GM15510 (cell line): ENCODE measurements around the gene KCTD14.

Source experiments
- POLR2A ChIP-seq: IDR thresholded peaks from 3 replicates; pipeline ENCODE4 v1.6.1; 2011; ENCODE audit warnings: borderline replicate concordance; ENCODE audit not compliant: insufficient read length; ENCODE audit errors: extremely low read depth

Gene KCTD14

DNA sequence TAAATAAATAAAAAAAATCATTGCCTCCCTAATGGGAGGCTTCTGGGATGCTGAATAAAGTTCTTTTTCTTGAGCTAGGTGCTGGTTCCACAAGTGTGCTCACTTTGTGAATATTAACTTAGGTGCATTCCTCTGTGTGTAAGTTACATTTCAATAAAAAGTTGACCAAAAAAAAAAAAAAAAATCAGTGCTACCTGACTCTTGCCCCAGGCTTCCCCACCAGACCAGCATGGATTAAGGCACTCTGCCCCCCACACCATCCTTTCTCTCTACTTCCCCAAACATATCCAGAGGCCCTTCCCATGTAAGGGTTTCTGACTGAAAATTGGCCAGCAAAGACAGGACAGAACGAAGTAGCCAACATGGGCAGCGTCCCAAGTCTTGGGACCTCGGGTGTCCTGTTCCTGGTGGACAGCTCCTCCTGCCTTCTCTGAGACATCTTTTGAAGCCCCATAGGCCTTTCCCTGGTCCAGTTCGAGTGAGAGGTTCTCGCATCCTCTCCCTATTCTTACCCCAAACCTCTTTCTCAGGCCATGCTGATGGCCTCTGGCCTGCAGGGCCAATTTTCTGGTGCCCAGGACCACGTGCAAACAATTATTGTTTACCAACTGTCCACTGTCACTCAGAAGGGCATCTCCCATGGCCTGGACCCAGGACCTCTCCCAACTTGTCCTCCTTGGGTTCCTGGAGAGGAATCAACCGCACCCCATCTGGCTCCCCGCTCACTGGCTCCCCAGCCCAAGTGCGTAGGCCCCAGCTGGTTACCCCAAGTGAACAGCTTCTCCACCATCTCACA is 14.9 kb upstream of the KCTD14 start:
- no peak for TF ChIP-seq POLR2A

DNA sequence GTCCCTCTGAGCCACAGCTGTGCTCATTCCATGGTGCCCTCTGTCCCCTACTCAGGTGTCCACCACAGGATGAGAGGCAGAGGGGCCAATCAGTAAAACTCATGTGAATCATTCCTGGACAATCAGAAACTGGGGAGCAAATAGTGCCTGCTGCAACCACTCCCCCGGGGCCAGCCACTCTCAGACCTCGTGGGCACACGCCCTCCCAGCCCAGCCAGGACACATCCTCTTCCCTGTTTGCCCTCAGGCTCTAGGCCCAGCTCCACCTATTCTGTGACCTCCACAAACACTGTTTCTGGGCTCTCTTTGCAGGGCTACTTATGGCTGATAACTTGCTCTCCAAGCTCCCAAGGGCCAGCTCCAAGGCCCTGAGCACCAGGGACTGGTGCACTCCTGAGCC is 14.0 kb upstream of the KCTD14 start:
- TF ChIP-seq POLR2A = no peak

DNA sequence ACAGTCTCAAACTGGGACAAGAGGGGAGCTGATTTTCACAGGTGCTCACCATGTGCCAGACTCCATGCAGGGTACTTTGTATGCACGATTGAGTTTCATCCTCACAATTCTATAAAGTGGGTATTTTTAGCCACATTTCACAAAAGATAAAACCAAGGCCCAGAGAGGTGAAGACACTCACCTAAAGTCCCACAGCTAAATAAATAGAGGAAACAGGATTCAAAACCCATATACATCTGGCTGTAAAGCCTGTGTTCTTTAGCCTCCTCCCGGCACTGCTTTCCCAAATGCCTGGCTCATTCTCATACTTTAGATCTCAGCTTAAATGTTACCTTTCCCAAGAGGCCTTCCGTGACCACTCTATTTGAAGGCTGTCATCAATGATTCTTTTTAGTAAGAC is 13.2 kb upstream of the KCTD14 start:
- no peak for TF ChIP-seq POLR2A

DNA sequence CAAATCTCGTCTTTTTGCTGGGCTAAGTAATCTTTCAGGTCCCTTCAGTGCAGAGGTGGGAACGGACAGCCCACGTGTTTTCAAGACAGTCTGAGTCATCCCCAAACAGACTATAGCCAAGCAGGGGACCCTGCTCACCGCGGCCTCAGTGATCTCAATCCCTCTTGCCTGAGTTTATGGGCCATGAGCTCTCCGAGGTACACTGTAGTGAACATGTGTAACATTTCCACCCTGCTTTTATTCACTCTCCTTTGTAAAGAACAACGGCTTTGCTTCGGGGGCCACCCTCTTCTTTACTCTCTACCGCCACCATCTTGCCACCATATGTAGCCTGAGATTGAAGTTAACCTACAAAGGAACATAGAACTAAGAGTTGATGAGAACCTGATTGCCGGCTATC is 11.5 kb upstream of the KCTD14 start:
- TF ChIP-seq POLR2A = no peak

DNA sequence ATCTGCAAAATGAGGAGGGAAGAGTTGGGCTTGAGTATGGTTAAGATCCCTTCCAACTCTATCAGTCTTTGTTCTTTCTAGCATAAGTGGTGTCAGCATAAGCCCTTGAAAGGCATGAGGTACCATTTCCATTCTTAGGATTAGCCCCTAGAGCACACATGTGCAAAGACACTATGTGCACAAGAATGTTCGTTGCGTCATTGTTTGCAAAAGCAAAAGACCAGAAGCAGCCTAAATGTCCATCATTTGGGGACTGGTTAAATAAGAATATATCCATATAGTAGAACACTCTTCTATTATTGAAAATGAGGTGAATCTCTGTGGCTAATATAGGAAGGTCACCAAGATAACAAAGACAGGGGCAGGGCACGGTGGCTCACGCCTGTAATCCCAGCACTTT is 10.0 kb upstream of the KCTD14 start:
- no peak for TF ChIP-seq POLR2A

DNA sequence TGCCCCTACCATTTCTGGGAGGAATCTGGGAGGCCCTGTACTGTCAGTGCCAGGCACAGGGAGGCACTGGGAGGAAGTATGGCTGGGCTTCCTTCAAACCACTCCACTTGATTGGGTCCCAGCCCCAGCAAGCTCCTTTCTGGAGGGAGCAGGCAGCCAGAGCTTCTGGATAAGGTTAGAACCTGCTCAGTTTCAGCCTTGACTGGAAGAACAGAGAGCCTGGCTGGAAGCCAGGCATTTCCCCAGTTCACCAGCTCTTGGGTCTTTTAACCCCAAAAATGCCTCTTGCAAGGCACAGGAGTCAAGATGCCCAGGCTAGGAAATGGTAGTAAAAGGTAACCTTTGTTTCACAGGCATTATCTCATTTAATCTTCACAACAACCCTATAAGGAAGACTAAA is 9.0 kb upstream of the KCTD14 start:
- no peak for TF ChIP-seq POLR2A

DNA sequence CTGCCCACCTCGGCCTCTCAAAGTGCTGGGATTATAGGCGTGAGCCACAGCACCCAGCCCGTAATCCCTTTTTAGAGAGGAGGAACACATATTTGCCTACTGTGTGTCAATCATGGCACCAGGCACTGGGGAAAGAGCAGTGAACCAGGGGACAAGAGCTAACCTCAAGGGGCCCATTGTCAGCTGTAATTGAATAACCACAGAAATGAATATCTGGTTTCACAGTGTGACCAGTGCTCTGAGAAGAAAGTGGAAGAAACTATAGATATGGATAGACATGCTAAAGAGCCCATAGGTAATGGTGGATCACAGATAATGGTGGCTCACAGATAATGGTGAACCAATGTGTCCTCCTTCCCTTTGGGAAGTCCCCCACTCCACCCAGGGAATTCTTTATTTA is 8.6 kb upstream of the KCTD14 start:
- no peak for TF ChIP-seq POLR2A

DNA sequence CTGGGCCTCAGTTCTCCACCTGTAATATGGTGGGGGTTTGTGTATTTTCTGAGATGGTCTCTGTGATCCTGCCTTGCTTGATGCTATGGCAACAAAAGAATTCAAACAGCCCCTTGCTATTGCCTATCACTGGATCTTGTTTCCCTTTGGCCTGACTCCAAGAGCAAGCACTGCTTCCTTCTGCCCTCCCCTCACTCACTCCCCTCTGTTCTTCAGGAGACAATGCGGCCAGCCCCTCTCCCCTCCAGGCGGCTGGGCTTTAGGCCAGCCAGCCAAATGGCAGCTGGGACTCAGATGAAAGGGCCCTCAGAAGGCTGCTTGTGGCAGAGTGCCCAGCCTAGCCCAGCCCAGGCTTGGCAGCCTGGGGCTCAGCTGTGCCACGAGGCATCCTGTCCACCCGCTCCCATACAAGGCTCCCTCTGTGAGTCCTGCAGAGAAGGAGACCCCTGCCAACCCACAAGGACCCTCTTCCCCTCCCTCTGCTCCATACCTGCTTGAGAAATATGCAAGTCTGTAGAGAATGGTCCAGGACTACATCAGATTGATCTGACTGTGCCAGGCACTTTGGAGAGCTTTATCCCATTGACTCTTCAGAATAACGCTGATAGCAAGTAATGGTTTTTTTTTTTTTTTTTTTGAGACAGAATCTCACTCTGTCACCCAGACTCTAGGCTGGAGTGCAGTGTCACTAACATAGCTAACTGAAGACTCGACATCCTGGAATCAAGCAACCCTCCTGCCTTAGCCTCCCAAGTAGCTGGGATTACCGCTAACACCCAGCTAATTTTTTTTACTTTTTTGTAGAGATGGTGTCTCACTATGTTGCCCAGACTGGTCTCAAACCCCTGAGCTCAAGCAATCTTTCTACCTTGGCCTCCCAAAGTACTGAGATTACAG is 7.6 kb upstream of the KCTD14 start:
- no peak for TF ChIP-seq POLR2A

DNA sequence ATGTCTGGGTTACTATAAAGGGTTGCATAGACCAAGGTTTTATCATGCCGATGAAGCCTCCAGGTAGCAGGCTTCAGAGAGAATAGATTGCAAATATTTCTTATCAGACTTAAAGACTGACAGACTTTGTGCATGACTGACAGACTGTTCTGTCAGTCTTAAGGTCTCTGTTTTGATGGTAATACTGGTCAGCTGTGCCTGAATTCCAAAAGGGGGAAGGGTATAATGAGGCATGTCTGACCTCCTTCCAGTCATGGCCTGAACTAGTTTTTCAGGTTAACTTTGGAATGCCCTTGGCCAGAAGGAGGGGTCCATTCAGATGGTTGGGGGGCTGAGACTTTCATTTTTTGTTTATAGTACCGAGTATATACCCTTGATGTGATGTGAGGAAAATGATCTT is 4.7 kb upstream of the KCTD14 start:
- TF ChIP-seq POLR2A = no peak

DNA sequence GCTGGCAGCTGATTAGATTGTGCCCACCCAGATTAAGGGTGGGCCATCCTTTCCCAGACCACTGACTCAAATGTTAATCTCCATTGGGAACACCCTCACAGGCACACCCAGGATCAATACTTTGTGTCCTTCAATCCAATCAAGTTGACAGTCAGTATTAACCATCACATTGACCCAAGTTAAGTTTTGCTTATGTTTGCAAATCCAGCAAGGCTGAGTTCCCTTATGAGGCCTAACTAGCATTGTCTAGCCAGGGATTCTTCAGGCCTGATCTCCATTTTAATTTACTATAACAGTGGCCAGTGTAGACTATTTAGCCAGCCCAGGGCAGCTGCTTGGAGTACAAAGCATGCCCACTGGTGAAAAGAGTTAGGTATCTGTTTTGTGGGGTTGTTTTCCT is 2.3 kb upstream of the KCTD14 start:
- TF ChIP-seq POLR2A = no peak

DNA sequence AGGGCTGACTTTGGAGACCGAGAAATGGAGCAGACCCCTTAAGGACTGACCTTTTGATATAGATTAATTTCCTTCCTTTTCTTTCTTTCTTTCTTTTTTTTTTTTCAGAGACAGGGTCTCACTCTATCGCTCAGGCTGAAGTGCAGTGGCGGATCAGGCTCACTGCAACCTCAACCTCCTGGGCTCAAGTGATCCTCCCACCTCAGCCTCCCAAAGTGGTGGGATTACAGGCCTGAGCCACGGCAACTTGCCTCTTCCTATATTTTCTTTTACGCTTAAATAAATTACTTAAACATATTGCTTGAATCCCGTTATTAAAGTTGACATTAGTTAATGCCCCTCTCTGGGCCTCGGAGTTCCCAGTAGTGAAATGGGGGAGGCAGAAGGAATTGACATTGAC is 350 bp upstream of the KCTD14 start:
- no peak for TF ChIP-seq POLR2A

DNA sequence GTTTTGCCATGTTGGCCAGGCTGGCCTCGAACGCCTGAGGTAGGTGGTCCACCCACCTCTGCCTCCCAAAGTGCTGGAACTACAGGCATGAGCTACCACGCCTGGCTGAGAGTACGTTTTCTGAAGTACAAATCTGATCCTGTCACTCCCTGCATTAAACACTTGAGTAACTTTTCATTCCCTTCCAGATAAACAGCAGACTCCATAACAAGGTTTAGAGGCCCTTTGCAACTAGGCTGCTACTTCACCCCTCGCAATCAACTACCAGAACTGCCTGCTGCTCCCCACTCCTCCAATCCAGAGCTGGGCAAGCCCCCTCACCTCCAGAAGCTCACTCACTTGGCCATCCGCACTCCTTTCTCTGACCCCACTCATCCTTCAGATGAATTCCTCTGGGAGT is 1.5 kb downstream of the KCTD14 start:
- no peak for TF ChIP-seq POLR2A

DNA sequence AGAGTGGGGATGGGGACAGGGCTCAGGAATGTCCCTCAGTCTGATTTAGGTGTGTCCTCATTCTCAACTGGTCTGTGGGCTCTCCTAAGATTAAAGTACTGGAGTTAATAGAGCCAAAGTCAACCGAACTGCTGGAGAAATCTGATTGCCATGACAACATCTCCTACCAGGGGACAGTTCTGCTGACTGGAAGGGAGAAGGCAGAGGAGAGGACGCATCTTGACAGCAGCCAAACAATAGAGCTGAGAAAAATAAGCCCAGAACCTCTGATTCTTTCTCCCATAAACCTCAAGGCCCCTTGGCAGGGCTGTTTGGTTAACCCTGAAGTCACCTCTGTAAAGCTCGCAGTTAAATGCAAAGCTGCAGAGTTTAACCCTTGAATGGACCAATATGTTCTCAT is 2.8 kb downstream of the KCTD14 start:
- TF ChIP-seq POLR2A = no peak

DNA sequence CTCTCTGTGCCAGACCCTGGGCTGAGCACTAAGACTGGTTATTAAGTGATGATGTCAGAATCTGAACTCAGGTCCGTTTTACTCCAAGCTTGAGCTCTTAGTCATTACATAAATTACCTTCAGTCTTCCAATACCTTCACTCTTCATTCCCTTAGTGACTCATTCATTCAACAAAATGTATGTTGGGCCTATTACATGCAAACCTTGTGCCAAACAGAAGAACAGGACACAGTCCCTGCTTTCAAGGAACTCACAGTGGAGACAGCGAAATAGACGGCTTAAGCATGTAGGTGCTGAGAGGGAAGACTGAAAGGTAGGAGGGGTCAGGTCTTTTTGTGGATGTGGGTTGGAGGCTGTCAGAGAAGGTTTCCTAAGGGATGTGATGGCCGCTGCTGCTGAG is 3.3 kb downstream of the KCTD14 start:
- no peak for TF ChIP-seq POLR2A

DNA sequence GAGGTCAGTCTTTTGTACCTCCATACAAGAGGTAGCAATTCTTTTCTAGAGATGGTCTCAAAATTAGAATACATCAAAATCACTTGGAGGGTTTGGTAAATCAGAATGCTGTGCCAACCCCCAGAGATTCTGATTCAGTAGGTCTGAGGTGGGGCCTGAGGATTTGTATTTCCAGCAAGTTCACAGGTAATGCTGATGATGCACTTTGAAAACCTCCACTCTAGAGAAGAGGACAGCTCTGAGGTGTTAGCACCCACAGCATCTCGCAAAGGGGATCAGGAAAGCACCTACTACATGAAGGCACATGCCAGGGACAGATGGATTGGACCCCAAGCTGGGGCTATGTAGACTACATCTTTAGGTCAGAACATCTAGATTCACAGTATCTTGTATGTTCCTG is 7.2 kb downstream of the KCTD14 start:
- TF ChIP-seq POLR2A = no peak

DNA sequence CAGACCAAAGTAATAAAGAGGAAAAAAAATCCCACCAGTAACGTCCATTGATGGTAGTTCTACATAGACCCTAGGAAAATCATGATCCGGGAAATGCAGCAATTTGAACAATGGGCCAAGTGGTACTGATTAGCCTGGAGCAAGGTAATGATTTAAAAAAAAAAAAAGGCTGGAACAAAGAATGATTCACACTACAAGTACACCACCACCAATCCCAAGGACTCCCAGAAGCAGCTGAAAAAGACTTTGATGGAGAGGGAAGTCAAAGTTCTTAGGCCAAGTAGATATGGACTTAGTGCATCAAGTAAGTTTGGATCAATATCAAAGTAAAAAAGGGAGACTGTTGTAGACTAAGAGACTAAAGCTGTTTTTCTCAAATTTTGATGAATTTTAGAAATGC is 11.8 kb downstream of the KCTD14 start:
- TF ChIP-seq POLR2A = no peak
